Suprapubic skin (tissue), 4 donors: ENCODE results near the gene POLR1H. TPM values are rescaled to one million over a fixed set of nuclear protein-coding genes. Genes with fewer than 3 reads are reported as not detected.

Experiments used
- DNase-seq, 2 donors: peaks; one replicate each; pipeline ENCODE4 v3.0.0-alpha.2; 2019; ENCODE audit warnings: low spot score in 2 of 2
- H3K27ac ChIP-seq: fragments of 200-600 bp; sonication (generic); one replicate; pipeline ENCODE4 v1.5.1; 2019
- H3K27me3 ChIP-seq: fragments of 200-600 bp; sonication (generic); one replicate; pipeline ENCODE4 v1.5.1; 2019
- H3K36me3 ChIP-seq: fragments of 200-600 bp; sonication (generic); one replicate; pipeline ENCODE4 v1.5.1; 2019
- H3K4me1 ChIP-seq: fragments of 200-600 bp; sonication (generic); one replicate; pipeline ENCODE4 v1.5.1; 2019
- H3K4me3 ChIP-seq: fragments of 200-600 bp; sonication (generic); one replicate; pipeline ENCODE4 v1.5.1; 2019; ENCODE audit warnings: mild to moderate bottlenecking
- H3K9me3 ChIP-seq: fragments of 200-600 bp; sonication (generic); one replicate; pipeline ENCODE4 v1.5.1; 2019
- EP300 ChIP-seq: sonication (generic); formaldehyde crosslinking; IDR thresholded peaks from one replicate; pipeline ENCODE4 v1.6.1; 2017; ENCODE audit warnings: antibody characterized with exemption
- POLR2A ChIP-seq, 2 donors: fragments of 450-650 bp; IDR thresholded peaks; one replicate each; pipeline ENCODE4 v1.6.1; 2017; ENCODE audit warnings: antibody characterized with exemption in 2 of 2, mild to moderate bottlenecking in 2 of 2, moderate library complexity in 2 of 2
- POLR2AphosphoS5 ChIP-seq, 3 donors: sonication (generic); formaldehyde crosslinking; IDR thresholded peaks; one replicate each; pipeline ENCODE4 v1.6.1; 2017; ENCODE audit warnings: antibody characterized with exemption in 3 of 3
- WGBS: methylation state at CpG from one replicate; pipeline ENCODE4 v1.1.5; 2018; 5-methylcytosine and 5-hydroxymethylcytosine counted together
- total RNA-seq, 4 donors: library from RNA; depleted of rRNA; stranded (reverse); fragments of >200 nt; gene quantifications; one replicate each; pipeline ENCODE4 v1.1.0, GENCODE V29; 2016
- TF ChIP-seq, protein P1 (sequence below), 2 donors: fragments of 200-600 bp in 1 of 2; fragments of 450-650 bp in 1 of 2; sonication (generic) in 1 of 2; IDR thresholded peaks; one replicate each; pipeline ENCODE4 v1.5.1; 2016 to 2019; ENCODE audit warnings: antibody characterized with exemption in 2 of 2, mild to moderate bottlenecking in 1 of 2, moderate library complexity in 1 of 2

The POLR1H gene
- total RNA-seq, 4 donors from 2014 or later: 16.7 to 23.9 (median 21.6) TPM

- Histone ChIP-seq H3K36me3 (no peaks in the 10 kb centered on the region), H3K27me3 (no peaks in the 10 kb centered on the region), H3K27ac (no peak overlapping the region), H3K4me1 (no peaks in the 10 kb centered on the region), H3K9me3 (no peaks in the 10 kb centered on the region), H3K4me3 (no peak overlapping the region)
- TF ChIP-seq, protein P1, sequence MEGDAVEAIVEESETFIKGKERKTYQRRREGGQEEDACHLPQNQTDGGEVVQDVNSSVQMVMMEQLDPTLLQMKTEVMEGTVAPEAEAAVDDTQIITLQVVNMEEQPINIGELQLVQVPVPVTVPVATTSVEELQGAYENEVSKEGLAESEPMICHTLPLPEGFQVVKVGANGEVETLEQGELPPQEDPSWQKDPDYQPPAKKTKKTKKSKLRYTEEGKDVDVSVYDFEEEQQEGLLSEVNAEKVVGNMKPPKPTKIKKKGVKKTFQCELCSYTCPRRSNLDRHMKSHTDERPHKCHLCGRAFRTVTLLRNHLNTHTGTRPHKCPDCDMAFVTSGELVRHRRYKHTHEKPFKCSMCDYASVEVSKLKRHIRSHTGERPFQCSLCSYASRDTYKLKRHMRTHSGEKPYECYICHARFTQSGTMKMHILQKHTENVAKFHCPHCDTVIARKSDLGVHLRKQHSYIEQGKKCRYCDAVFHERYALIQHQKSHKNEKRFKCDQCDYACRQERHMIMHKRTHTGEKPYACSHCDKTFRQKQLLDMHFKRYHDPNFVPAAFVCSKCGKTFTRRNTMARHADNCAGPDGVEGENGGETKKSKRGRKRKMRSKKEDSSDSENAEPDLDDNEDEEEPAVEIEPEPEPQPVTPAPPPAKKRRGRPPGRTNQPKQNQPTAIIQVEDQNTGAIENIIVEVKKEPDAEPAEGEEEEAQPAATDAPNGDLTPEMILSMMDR (IDR thresholded peaks at IDR 0.05): no peak
- no peak for TF ChIP-seq POLR2AphosphoS5 (IDR thresholded peaks at IDR 0.05)
- TF ChIP-seq POLR2A (IDR thresholded peaks at IDR 0.05): no peak
- WGBS: 76% methylated on average over 2 of the region's 2 CpGs
- DNase-seq: no peak
These were observed 16.4 kb upstream of the POLR1H start for GRCh38 chr6:30044630-30045029.

GRCh38 chr6:30047220-30047619 lies 13.8 kb upstream of the POLR1H start:
- Histone ChIP-seq H3K36me3 (no peaks in the 10 kb centered on the region), H3K4me1 (no peaks in the 10 kb centered on the region), H3K27ac (no peak overlapping the region), H3K27me3 (no peaks in the 10 kb centered on the region), H3K9me3 (no peaks in the 10 kb centered on the region), H3K4me3 (no peak overlapping the region)
- DNase-seq: no peak
- TF ChIP-seq POLR2A (IDR thresholded peaks at IDR 0.05): no peak
- TF ChIP-seq POLR2AphosphoS5 (IDR thresholded peaks at IDR 0.05): no peak
- WGBS: 72% methylated on average over 2 of the region's 2 CpGs

DNA sequence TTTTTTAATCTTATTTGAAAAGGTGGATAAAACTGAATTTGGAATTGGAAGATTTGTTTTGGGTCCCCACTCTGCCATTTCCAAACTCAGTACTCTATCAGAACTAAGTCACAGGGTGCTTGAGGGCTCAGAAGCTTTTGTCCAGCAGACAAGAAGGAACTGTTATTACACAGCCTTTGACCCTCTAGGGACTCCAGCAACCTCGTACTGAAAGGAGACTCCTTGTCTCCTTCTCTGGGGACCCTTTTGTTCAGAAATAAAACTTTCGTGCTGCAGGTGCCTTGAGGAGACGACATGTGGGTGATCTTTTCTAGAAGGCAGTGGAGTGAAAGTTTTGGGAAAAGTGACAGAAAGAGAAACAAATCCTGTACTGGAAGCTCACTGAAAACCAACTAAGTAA lies 7.4 kb upstream of the POLR1H start:
- TF ChIP-seq POLR2A (IDR thresholded peaks at IDR 0.05): no peak
- TF ChIP-seq POLR2AphosphoS5 (IDR thresholded peaks at IDR 0.05): no peak
- TF ChIP-seq, protein P1 (IDR thresholded peaks at IDR 0.05): no peak
- no peak for TF ChIP-seq EP300
- WGBS: 81% methylated on average over 3 of the region's 3 CpGs

GRCh38 chr6:30055513-30055912 lies 5.6 kb upstream of the POLR1H start:
- WGBS: 63% methylated on average over 1 of the region's 1 CpG
- H3K36me3 ChIP-seq: peaks cover 17% of the 10 kb centered on the region
- H3K4me1 ChIP-seq: peaks cover 14% of the 10 kb centered on the region
- DNase-seq: no peak
- H3K9me3 ChIP-seq: no peaks in the 10 kb centered on the region
- no peak overlapping the region for H3K27ac ChIP-seq
- no peaks in the 10 kb centered on the region for H3K27me3 ChIP-seq
- H3K4me3 ChIP-seq: no peak overlapping the region
- TF ChIP-seq, protein P1 (IDR thresholded peaks at IDR 0.05): no peak
- TF ChIP-seq POLR2A (IDR thresholded peaks at IDR 0.05) (no peak), EP300 (no peak), POLR2AphosphoS5 (IDR thresholded peaks at IDR 0.05) (no peak)

More for the DNA sequence above, 7.4 kb upstream of the POLR1H start:
- H3K27me3 ChIP-seq: no peaks in the 10 kb centered on the region
- no peaks in the 10 kb centered on the region for H3K9me3 ChIP-seq
- DNase-seq: no peak
- H3K4me1 ChIP-seq: no peaks in the 10 kb centered on the region
- H3K4me3 ChIP-seq: no peak overlapping the region
- H3K36me3 ChIP-seq: peaks cover 17% of the 10 kb centered on the region
- H3K27ac ChIP-seq: no peak overlapping the region

DNA sequence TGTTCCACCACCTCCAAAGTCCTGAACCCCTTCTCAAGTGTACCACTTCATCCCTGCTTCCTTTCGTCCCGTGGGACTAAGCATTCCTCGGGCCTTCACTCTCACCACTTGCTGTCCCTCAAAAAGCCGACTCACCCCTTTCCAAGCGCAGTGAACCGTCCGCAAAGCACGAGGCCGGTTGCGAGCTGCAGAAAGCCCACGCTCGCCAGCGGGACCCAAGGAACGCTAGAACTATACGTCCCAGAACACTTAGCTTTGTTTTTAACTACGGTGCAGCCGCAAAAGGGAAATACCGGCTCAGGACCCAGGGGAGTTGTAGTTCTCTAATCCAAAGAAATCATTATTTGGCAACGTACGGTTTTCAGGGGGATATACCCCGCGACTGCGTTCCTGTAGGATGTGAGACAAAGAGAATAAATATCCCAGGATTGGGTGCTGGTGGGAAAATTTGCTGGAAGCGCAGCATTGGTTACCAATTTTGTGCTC lies 416 bp upstream of the POLR1H start:
- peak overlapping the region; percentile 89 for H3K27ac ChIP-seq
- H3K4me3 ChIP-seq: peak overlapping the region; percentile 85
- 0% methylated on average over 22 of the region's 24 CpGs for WGBS
- TF ChIP-seq POLR2AphosphoS5 (IDR thresholded peaks at IDR 0.05): no peak
- TF ChIP-seq EP300: no peak
- TF ChIP-seq, protein P1 (IDR thresholded peaks at IDR 0.05): no peak
- no peak for TF ChIP-seq POLR2A (IDR thresholded peaks at IDR 0.05)
- H3K9me3 ChIP-seq: no peaks in the 10 kb centered on the region
- peaks cover 28% of the 10 kb centered on the region for H3K4me1 ChIP-seq
- peaks cover 12% of the 10 kb centered on the region for H3K36me3 ChIP-seq
- H3K27me3 ChIP-seq: no peaks in the 10 kb centered on the region
- DNase-seq: peak in 1 of 2 donors; percentile 68
